HCEC 1CT (cell line): Measurements from ENCODE around the gene SKAP1.
A peak's percentile ranks its signal among the peaks of the same experiment; 100 is the strongest.
"Not testable (repeated sequence)": the region's sequence is repeated elsewhere in the genome, so short reads cannot be mapped to it uniquely, and the experiment has no call there.

Source experiments
- DNase-seq: peaks from one replicate; pipeline ENCODE4 v3.0.0-alpha.2; 2017

SKAP1 gene

DNA sequence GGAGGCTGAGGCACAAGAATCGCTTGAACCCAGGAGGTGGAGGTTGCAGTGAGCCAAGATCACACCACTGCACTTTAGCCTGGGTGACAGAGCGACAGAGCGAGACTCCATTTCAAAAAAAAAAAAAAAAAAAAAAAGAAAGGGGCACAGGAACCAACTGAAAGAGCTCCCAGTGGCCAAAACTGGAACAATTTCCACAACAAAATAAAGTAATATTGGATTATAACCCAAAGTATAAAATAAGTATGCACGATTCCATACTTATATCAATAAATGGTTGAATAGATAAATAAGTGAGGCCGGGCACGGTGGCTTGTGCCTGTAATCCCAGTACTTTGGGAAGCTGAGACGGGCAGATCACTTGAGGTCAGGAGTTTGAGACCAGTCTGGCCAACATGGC lies 19.2 kb downstream of the SKAP1 start:
- not testable (repeated sequence) for DNase-seq

DNA sequence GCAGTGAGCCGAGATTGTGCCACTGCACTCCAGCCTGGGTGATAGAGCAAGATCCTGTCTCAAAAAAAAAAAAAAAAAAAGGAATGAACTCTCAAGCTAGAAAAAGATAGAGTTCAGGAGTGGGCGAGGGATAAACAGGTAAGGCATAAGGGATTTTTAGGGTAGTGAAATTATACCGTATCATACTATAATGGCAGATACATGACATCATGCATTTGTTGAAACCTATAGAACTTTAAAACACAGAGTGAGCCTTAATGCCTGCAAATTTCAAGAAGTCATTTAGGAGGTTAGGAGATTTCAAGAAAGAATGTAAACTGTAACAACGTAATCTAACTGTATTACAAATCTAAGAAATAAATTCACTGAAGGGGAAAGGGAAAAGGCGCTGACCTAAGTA lies 20.4 kb downstream of the SKAP1 start:
- DNase-seq = no peak

DNA sequence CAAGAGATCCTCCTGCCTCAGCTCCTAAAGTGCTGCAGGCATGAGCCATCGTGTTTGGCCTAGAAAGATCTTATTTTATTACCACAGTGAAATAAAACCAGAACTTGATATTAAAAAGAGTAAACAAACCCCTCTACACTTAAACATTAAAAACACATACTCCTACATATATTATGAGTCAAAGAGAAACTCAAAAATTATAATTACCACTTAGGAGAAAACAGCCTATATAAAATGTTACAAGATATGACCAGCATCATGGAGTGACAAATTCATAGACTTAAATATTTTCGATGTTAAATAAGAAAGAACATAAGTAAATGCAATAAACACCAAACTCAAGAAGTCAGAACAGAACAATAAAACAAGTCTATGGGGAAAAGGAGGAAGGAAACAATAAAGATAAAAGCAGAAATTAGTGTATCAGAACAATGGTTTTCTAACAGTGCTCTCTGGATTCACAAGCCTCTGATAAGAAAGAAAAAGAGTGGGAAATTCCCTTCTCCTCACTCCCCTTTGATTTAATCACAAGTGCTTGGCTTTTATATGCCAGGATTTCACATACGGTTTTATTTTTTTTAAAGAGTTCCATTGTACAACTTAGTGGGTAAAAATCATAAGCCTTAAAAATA lies 23.0 kb downstream of the SKAP1 start:
- no peak for DNase-seq

DNA sequence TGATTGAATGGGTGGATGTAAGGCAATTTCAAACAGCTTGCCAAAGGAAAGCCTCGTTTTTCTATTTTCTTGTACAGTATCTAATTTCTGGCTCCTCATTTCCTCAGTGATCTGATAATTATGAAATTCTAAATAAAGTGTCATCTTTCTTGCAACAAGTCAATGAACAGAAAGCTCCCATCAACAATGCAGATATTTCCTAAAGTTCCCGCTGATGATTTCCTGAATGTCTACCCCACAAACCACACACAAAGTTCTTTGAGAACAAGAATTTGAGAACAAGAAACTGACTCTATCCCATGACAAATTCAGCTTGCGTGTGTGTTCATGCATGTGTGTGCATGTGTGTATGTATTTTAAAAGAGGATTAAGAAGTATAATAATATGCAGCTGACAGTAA lies 35.2 kb downstream of the SKAP1 start:
- no peak for DNase-seq

DNA sequence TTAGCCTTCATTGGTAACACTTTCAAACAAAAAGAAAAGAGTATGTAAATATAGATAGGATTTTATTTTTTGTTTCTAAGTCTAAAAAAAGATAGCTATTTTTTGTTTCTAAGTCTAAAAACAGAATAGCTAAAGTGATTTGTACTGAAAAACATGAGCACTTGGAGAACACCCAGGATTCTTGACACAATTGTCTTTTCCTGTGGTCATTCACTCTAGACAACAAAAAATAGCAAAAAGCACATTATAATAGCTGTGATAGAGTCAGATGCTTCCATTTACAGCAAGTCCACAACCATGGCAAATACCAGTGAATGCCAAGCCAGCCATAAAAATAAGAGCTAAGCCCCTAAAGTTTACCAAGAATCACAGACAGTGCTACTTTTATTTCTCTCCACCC lies 36.7 kb downstream of the SKAP1 start:
- DNase-seq = no peak

DNA sequence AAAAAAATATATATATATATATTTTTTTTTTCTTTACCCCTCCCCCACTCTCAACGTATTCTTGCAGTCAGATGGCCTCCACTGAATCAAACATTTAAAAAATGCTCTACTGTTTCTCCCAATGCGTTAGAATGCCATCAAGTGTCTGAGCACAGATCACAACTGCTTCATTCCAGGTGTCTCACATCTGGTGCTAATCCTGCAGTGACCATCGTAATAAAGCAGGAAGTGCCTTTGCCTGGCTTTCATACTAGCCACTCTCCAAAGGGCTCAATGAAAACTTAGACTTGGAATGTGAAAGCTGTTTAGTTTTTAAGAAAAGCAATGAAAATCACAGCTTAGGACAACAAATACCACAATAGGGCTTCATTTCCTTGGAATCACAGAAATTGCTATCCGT lies 37.2 kb downstream of the SKAP1 start:
- peak; percentile 60 for DNase-seq

DNA sequence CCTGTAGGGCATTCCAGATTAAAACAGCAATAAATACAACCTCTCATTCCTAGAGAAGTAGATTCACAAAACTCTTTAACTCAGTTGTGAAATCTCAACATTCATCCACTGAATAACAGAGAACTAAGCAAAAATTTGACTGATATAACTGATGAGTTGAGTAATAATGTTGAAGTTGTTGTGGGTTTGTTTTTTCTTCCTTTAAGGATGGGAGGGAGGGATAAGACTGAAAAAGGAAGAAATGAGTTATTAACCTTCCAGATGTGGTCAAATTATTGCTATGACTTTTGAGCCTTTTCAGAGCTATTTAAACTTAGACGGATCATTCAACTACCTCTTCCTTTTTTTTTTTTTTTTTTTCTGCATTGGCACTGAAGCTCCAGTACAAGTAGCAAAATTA lies 38.6 kb downstream of the SKAP1 start:
- no peak for DNase-seq

DNA sequence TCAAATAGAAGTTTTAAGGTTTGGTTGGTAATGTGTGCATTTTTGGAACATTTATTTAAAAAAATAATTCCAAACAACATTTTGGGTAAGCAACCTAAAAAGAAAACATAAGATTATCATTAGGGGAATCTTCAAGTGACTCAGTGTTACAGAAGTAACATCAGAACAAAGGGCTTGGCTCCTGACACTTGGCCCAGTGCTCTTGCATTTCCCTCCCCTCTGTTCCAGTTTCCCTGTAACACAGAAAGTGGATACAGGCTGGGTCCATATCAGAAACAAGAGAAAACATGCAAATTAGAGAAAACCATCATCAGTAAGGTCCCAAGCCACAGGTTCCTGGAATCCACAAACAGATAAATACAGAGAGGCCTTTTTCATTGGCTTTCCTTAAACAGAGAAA lies 40.1 kb downstream of the SKAP1 start:
- no peak for DNase-seq

DNA sequence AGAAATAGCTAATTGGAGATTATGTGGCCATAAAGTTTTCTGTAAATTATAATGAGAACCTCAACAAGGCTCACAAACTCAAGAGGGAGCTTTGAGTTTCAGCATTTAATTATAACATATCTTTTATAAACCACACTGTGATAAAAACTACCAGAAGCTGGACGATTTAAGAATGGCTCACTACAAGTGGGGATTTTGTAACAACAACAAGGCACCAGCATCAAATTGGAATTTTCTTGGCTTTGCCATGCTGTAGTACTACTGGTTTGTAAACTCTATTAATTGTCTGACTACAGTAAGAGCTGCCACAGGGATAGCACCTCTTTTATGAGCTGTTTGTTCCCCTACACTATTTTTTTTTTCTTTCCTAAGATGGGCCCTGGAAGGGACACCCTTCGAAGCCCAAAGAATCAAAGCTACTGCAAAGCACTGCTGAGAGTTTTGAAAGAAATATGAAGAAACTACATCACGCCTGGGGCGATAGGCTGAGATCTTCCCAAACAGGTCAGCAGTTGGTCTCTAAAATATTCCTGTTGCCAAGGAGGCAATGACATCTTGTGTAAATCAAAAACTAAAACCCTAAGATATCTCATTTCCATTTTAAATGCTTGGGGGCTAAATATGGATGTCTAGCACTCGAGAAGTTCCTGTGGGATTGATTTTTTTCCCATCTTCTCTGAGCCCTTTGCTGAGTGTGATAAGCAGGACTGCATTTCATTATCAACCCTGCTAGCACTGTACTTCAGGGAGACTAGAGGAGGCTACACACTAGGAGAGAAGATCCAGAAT lies 40.9 kb downstream of the SKAP1 start:
- no peak for DNase-seq

DNA sequence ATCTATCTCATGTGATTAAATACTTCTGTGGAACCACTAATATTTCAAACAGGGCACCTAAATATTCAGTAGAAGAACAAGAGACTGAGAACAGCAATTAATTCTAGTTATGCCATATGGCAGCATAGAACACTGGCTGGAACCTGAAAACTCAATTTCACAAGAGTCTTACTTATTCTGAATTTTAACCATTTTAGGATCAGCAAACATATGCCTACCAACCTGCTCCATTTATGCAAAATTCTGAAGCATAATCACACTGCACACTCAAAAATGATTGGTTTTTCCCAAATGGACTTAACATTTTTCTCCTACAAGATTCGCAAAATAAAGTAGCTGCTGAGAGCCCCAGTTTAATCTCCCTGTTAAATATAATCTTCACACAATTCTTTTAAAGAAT lies 43.2 kb downstream of the SKAP1 start:
- DNase-seq = no peak

DNA sequence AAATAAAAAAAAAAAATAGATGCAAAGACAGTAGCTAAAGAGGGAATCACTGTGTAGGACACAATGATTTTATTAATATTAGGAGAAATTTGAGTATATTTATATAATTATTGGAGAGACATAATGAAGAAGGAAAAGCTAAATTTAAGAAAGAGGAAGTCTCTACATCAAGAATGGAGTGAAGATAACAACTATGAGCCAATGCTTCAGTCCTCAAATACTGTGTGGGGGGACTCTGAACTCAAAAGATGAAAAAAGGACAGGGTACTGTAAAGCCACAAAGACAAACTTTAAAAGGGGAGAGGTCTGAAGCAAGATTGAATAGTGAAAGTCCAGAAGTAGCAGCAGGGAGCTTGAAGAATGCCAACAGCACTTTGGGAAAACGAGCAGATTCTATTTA lies 44.7 kb downstream of the SKAP1 start:
- DNase-seq = no peak

DNA sequence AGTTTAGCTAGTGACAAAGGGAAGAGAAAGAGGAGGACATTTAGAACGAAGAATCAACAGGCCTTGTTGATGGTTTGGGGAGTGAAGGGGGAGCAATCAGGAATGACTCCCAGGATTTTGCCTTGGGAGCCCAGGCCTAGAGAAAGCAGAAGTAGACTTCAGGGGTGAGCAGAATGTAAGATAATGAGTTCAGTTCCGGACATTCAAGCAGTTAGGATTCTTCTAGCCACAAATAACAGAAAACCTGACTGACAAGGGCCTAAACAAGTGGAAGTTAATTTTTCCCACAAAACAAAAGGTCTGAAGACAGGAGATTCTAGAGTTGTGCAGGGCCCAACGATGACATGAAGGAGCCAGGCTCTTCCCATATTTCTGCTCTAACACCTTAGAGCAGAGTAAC lies 45.9 kb downstream of the SKAP1 start:
- no peak for DNase-seq

DNA sequence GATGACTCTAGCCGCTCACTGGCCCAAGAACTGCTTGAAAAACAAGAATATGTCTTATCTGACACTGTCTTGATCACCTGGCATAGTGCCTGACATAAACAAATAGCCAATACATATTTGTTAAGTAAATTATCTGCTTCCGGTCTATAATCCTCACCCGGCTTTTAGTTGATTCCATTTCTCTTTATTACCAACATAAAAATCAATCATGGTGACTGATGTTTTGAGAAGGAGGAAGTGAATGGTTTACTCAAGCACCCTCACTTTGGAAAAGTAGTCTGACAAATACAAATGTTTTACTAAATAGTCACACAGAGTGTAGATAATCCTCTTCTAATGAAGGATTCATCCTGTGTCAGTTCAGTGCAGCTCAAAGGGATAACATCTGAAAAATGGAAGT lies 47.0 kb downstream of the SKAP1 start:
- DNase-seq = peak; percentile 49

DNA sequence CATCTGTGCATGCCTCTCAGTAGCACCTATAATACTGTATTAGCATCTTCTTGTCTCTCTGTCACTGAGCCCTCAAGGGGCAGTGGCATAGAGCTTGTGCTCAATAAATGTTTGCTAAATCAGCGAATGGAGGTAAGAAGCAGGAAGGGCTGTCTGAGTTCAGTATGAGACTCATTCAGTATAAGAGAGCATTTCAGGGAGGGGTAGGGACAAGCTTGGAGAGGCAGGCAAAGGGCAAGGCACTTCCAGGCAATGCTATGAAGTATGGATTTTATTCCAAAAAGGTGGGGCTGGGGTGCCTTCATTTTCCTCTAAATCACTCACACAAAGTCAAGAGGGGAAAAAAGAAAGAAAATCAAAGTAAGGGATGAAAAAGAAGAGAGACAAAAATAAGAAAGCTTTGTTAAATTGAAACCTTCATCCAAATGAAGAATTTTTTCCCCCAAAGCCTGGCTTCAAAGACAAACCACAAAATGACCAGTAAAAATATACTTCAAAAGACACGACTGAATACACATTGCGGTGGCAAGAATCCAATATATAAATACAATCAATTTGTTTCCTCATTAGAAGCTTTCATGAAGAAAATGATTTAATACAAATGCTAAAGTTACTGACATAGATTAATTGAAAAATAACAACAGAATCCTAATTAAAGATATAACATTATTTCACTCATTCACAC lies 51.2 kb downstream of the SKAP1 start:
- no peak for DNase-seq

DNA sequence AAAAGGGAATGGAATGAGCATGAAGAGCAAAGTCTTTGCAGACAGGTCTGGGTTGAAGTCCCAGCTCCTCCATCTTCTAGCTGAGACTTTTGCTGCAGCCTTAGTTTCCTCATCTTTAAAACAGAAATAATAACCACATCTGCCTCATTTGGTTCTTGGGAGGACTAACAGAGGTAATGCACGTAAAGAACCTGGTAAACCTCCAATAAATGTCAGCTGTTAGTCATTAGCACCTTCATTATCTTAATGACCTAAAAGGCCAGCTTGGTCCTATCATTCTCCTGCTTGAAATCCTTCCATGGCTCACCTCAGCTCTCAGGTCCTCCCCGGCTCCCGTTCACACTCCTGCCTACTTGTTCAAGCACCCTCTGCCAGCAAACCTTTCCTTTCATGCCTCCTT lies 51.8 kb downstream of the SKAP1 start:
- DNase-seq = no peak

DNA sequence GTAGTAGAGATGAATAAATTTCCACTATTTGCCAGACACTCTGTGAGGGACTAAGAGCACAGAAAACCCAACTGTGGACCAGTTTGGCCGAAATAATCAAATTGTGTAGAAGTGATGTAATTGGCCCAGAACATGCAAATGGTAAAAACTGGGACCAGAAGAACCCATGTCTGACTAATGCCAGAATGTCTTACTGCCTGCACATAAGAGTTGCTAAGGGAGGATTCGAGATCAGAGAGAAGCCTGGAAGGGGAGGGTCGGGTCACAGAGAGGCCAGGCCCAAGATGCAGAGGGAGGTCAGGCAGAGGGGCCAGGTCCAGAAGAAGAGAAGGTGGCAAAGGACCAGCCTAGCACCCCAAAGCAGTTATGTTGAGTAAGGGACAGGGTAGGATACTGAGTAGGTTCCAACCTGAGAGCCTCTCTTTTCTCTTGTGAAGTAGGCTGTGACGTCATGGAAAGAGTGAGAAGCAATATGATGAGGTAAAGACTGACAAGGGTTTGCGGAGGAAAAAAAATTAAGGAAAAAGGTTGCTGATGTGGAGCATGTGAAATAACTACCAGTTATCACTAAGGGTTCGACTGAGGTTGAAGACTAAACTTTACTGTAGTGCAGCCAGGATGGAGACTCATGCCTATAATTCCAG lies 53.2 kb downstream of the SKAP1 start:
- DNase-seq = no peak

DNA sequence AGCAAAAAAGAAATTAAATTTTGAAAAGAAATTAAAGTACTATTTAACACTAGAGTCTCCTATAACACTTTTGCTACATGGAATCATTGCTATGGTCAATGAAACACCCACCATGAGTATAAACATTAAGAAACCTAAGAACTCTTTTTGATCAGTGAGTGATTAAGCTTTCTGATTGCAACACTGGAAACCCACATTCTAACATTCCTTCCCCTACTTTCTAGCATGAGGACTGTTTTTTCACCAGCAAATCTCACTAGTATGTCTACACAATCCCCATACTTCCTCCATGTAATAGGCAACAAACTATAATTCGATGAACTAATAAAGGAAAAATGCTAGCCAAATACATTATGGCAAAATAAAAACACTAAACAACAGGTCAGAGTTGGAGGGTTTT lies 54.7 kb downstream of the SKAP1 start:
- DNase-seq = peak; percentile 76

DNA sequence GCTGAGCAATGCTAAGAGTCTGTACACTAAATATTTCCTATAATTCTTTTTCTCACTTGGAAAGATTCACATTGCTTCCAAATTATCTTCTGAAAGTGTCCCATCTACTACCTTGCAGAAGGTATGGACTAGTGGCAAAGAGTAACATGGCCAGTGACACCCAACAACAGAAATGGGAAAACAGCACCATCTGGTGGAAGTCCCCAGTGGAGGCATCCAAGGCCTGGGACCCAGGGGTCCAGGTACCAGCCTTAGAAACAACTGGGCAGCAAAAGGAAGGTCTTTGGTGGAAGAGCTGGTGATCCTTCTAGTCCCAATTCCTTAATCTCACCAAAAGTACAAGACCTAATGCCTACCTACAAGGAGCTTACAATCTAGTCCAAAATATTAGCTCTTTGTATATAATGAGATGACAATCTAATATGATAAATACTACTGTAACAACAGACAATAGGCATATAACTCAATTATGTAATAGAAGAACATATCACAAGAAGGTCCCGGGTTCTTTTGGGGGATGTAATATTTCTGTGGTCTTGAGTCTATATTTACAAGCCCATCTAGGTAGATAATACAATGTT lies 55.3 kb downstream of the SKAP1 start:
- DNase-seq = no peak

DNA sequence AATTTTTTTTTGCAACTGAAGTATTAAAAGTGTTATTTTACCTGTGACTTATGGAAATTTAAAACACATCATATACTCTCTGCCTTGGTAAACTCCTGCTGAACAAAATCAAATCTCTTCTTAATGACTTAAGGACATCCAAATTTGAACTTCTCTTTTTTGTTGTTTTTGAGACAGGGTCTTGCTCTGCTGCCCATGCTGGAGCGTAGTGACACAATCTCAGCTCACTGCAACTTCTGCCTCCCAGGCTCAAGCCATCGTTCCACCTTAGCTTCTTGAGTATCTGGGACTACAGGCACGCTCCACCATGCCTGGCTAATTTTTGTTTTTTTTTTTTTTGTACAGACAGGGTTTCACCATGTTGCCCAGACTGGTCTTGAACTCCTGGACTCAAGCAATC lies 56.1 kb downstream of the SKAP1 start:
- no peak for DNase-seq

DNA sequence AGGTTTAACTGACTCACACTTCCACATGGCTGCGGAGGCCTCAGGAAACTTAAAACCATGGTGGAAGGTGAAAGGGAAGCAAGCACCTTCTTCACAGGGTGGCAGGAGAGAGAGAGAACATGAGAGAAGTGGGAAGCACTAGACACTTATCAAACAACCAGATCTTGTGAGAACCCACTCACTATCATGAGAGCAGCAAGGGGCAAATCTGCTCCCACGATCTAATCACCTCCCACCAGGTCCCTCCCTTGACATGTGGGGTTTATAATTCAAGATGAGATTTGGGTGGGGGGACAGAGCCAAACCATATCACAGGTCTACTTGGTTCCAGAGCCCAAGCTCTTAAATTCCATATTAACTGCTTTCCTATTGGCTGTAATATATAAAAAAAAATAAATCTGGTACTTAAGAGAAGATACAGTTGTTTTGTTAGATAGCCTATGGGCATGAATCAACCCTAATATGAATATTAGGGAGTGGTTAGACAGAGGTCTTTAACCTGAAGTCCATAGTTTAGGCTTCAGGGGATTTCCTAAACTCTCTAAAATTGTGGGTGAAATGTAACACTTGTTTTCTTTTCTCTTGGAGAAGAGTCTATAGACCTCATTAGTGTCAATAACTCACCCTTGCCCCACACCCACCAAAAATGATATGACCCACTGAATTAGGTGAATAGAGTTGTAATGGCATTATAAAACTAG lies 56.7 kb downstream of the SKAP1 start:
- no peak for DNase-seq

DNA sequence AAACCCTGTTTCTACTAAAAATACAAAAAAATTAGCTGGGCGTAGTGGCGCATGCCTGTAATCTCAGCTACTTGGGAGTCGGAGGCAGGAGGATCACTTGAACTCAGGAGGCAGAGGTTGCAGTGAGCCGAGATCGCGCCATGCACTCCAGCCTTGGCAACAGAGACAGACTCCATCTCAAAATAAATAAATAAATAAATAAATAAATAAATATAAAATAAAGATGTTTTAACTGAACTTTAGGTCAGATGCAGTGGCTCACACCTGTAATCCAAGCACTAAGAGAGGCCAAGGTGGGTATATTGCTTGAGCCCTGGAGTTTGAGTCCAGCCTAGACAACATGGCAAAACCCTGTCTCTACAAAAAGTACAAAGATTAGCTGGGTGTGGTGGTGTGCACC lies 61.0 kb downstream of the SKAP1 start:
- not testable (repeated sequence) for DNase-seq

DNA sequence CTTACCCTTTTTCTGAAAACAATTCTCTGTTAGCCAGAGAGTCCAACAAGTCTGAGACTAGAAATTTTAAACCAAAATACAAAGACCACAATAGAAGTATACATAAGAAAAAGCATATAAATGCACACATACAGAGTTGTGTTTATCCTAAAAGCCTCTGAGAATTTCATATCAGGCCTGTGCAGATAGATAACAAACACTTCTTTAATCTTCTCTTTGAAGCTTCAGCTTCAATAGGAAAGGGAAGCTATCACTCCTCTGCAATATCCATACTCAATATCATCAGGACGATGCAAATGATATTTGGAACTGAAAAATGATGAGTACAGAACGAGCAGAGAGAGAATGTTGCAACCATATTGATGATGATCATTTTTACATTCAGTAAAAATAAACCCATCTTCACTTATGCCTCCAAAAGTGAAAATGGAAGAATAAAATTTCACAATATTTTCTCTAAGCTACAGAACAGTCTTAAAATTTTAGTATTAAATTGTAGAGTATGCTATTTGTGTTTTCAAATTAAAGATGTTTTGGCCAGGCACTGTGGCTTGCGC lies 61.6 kb downstream of the SKAP1 start:
- no peak for DNase-seq
